ENCODE results near the gene SFRP2. TPM values are rescaled to one million over a fixed set of nuclear protein-coding genes. Genes with fewer than 3 reads are reported as not detected.

Gene SFRP2
- total RNA-seq, 2 donors from 2014 or later, result 11.9 to 12.5 TPM

DNA sequence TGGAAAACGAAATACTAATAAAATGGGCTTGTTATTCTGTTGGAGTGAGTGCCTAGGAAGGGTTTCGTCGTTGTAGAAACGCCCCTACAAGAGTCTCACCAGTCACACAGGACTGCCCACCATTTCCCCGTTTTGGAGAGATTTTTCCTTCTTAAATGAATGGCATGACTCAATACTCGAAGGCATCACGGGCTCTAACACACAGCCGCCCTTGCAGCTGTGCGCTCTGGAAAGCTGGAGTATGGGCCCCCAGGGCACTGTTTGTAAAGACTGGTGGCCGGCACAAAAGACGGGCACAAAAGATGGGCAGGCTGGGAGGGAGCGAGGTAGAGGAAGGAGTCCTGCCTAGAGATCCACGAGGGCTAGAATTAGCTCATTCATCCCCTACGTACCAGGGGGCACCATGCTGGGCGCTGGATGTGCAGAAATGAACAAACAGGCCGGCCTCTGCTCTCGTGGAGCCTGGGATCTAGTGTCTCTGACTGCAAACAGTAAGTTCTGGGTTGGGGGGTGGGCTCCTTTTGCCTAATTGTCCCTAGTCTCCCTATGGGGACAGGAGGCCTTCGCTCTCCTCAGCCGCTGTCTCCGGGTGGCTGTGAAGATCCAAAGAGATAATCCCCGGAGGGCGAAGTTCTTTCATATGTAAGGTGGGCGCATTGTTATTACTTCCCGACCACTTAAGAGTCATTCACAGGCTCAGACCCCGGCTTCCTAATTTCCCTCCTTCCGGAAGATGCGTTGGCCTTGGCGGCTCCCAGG lies 1.0 kb upstream of the SFRP2 start:
- ATAC-seq (no peak), DNase-seq (no peak)
- WGBS, 2 donors, result 38 to 61% methylated on average over 28 of the region's 28 CpGs
- Histone ChIP-seq H3K9me3 (no peaks in the 10 kb centered on the region), H3K4me1 (peaks cover 40% of the 10 kb centered on the region), H3K36me3 (replicated peaks in 1 of 2; ENCODE audit: insufficient read depth in 1 of 2, low read depth in 2 of 2) (no peaks in the 10 kb centered on the region), H3K4me3 (no peak overlapping the region), H3K27ac (no peak overlapping the region), H3K27me3 (peaks cover 5 to 32% of the 10 kb centered on the region in 2 donors)
- intact Hi-C loops (cut with DNase I), result loop anchor here (10.0 kb wide), 1 partner anchor 525 kb away; no protein-coding TSS in a partner anchor
- TF ChIP-seq POLR2A (IDR thresholded peaks at IDR 0.05), result no peak
- TF ChIP-seq, protein P1, sequence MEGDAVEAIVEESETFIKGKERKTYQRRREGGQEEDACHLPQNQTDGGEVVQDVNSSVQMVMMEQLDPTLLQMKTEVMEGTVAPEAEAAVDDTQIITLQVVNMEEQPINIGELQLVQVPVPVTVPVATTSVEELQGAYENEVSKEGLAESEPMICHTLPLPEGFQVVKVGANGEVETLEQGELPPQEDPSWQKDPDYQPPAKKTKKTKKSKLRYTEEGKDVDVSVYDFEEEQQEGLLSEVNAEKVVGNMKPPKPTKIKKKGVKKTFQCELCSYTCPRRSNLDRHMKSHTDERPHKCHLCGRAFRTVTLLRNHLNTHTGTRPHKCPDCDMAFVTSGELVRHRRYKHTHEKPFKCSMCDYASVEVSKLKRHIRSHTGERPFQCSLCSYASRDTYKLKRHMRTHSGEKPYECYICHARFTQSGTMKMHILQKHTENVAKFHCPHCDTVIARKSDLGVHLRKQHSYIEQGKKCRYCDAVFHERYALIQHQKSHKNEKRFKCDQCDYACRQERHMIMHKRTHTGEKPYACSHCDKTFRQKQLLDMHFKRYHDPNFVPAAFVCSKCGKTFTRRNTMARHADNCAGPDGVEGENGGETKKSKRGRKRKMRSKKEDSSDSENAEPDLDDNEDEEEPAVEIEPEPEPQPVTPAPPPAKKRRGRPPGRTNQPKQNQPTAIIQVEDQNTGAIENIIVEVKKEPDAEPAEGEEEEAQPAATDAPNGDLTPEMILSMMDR (IDR thresholded peaks at IDR 0.05), result no peak

GRCh38 chr4:153788051-153788412 lies 851 bp downstream of the SFRP2 start:
- no peak overlapping the region for H3K27ac ChIP-seq
- TF ChIP-seq, protein P1 (IDR thresholded peaks at IDR 0.05), result no peak
- TF ChIP-seq POLR2A (IDR thresholded peaks at IDR 0.05), result no peak
- H3K9me3 ChIP-seq, result no peaks in the 10 kb centered on the region
- no peak overlapping the region for H3K4me3 ChIP-seq
- ATAC-seq (no peak), DNase-seq (no peak)
- 12 to 30% methylated on average over 14 to 15 of the region's 15 CpGs for WGBS, 2 donors
- peaks cover 40% of the 10 kb centered on the region for H3K4me1 ChIP-seq
- peaks cover 5 to 32% of the 10 kb centered on the region in 2 donors for H3K27me3 ChIP-seq
- intact Hi-C loops (cut with DNase I), result loop anchor here (10.0 kb wide), 1 partner anchor 527 kb away; no protein-coding TSS in a partner anchor
- H3K36me3 ChIP-seq (replicated peaks in 1 of 2; ENCODE audit: insufficient read depth in 1 of 2, low read depth in 2 of 2), result no peaks in the 10 kb centered on the region

DNA sequence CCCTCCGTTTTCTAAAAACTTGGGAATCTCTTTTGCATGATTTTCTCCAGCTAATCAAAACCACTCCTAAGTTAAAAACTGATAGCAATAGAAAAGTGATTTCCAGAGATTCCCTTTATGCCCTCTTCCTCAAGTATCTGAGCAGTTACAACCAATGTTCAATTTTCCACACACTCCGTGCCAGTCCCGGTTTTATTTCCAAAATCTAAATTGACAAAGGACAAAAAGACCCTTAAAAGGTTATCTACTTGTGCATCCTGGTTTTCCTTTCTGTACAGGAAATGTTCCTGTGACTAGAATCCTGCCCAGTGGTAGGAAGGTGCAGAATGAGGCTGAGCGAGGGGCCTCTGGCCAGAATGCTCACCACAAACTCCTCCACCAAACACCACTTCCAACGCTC lies 1.3 kb downstream of the SFRP2 start:
- Histone ChIP-seq H3K4me1 (peaks cover 39% of the 10 kb centered on the region), H3K9me3 (no peaks in the 10 kb centered on the region), H3K27me3 (peaks cover 5 to 32% of the 10 kb centered on the region in 2 donors), H3K27ac (no peak overlapping the region), H3K36me3 (replicated peaks in 1 of 2; ENCODE audit: insufficient read depth in 1 of 2, low read depth in 2 of 2) (no peaks in the 10 kb centered on the region), H3K4me3 (no peak overlapping the region)
- ATAC-seq, result no peak
- TF ChIP-seq, protein P1 (IDR thresholded peaks at IDR 0.05), result no peak
- TF ChIP-seq POLR2A (IDR thresholded peaks at IDR 0.05), result no peak
- no peak for DNase-seq
- intact Hi-C loops (cut with DNase I), result loop anchor here (10.0 kb wide), 1 partner anchor 527 kb away; no protein-coding TSS in a partner anchor
- WGBS, 2 donors, result 59 to 62% methylated on average over 5 of the region's 5 CpGs

- Histone ChIP-seq H3K27me3 (peaks cover 5 to 32% of the 10 kb centered on the region in 2 donors), H3K36me3 (replicated peaks in 1 of 2; ENCODE audit: insufficient read depth in 1 of 2, low read depth in 2 of 2) (no peaks in the 10 kb centered on the region), H3K4me1 (peaks cover 34% of the 10 kb centered on the region), H3K4me3 (no peak overlapping the region), H3K27ac (no peak overlapping the region), H3K9me3 (no peaks in the 10 kb centered on the region)
- DNase-seq (no peak), ATAC-seq (no peak)
- intact Hi-C loops (cut with DNase I), result loop anchor here (10.0 kb wide), 1 partner anchor 528 kb away; no protein-coding TSS in a partner anchor
- WGBS, 2 donors, result 56% methylated on average over 1 of the region's 1 CpG
- TF ChIP-seq, protein P1 (IDR thresholded peaks at IDR 0.05), result no peak
- no peak for TF ChIP-seq POLR2A (IDR thresholded peaks at IDR 0.05)
These were observed 1.8 kb downstream of the SFRP2 start for GRCh38 chr4:153787061-153787560.

All from body of pancreas (tissue), 4 donors.